Lower leg skin (tissue), 3 donors: ENCODE data around the gene CTNNA2.

Source experiments
- CTCF ChIP-seq, 3 donors: fragments of 450-650 bp; IDR thresholded peaks; one replicate each; pipeline ENCODE4 v1.5.1; 2016; ENCODE audit warnings: antibody characterized with exemption in 3 of 3, mild to moderate bottlenecking in 3 of 3, moderate library complexity in 2 of 3
- POLR2A ChIP-seq, 2 donors: fragments of 450-650 bp; IDR thresholded peaks; one replicate each; pipeline ENCODE4 v1.6.1; 2016 to 2017; ENCODE audit warnings: antibody characterized with exemption in 2 of 2, mild to moderate bottlenecking in 1 of 2, moderate library complexity in 1 of 2

- no peak for TF ChIP-seq CTCF (IDR thresholded peaks at IDR 0.05)
- TF ChIP-seq POLR2A (IDR thresholded peaks at IDR 0.05), result no peak
These were observed 815.3 kb downstream of the CTNNA2 start for GRCh38 chr2:80328159-80328571.
